Keratinocyte (primary cell): ENCODE results near the gene B3GALT2. TPM values are rescaled to one million over a fixed set of nuclear protein-coding genes. Genes with fewer than 3 reads are reported as not detected.

ENCODE experiments used
- DNase-seq: peaks from one replicate; pipeline ENCODE4 v3.0.0-alpha.2; 2011; ENCODE audit warnings: low read depth, missing footprints, low spot score
- FAIRE-seq: peaks from 2 replicates; lab custom pipeline; 2011; peaks lifted over from hg19 to GRCh38; lab: Jason Lieb, UNC
- H2AFZ ChIP-seq: 2 replicates; pipeline ENCODE4 v1.6.0; 2012; ENCODE audit warnings: low read length, control low read depth, inconsistent platforms; ENCODE audit not compliant: control insufficient read depth
- H3K27ac ChIP-seq: 2 replicates; pipeline ENCODE4 v1.5.1; 2011; ENCODE audit warnings: low read length; ENCODE audit not compliant: control insufficient read depth, insufficient read depth
- H3K27me3 ChIP-seq: 3 replicates; pipeline ENCODE4 v1.6.0; 2011; ENCODE audit warnings: low read length; ENCODE audit not compliant: control insufficient read depth, insufficient read depth; ENCODE audit errors: extremely low read depth
- H3K36me3 ChIP-seq, 2 experiments: 2 replicates in 1 of 2; 3 replicates in 1 of 2; pipeline ENCODE4 v1.5.1; 2011; ENCODE audit warnings: low read length in 2 of 2, mild to moderate bottlenecking in 1 of 2; ENCODE audit not compliant: control insufficient read depth in 2 of 2, insufficient read depth in 2 of 2; ENCODE audit errors: extremely low read depth in 1 of 2
- H3K4me1 ChIP-seq: 3 replicates; pipeline ENCODE4 v1.5.1; 2011; ENCODE audit warnings: low read length; ENCODE audit not compliant: control insufficient read depth, insufficient read depth; ENCODE audit errors: extremely low read depth
- H3K4me2 ChIP-seq: 3 replicates; pipeline ENCODE4 v1.6.0; 2011; ENCODE audit warnings: low read depth, low read length; ENCODE audit not compliant: control insufficient read depth, insufficient read depth; ENCODE audit errors: extremely low read depth
- H3K4me3 ChIP-seq, 3 experiments: fragments of 200-600 bp in 1 of 3; sonication (generic) in 1 of 3; 2 replicates in 2 of 3; 3 replicates in 1 of 3; pipeline ENCODE4 v1.5.1; 2011 to 2016; ENCODE audit warnings: low read length in 3 of 3, mild to moderate bottlenecking in 3 of 3, control low read depth in 2 of 3, inconsistent platforms in 1 of 3, low read depth in 1 of 3, mixed read lengths in 1 of 3, mixed run types in 1 of 3, moderate library complexity in 1 of 3; ENCODE audit not compliant: control insufficient read depth in 2 of 3, insufficient read depth in 2 of 3; ENCODE audit errors: extremely low read depth in 1 of 3
- H3K79me2 ChIP-seq: 2 replicates; pipeline ENCODE4 v1.6.0; 2012; ENCODE audit warnings: low read length; ENCODE audit not compliant: control insufficient read depth, insufficient read depth
- H3K9ac ChIP-seq: 3 replicates; pipeline ENCODE4 v1.6.0; 2011; ENCODE audit warnings: low read length; ENCODE audit not compliant: control insufficient read depth, insufficient read depth; ENCODE audit errors: extremely low read depth
- H3K9me1 ChIP-seq: 3 replicates; pipeline ENCODE4 v1.6.0; 2011; ENCODE audit warnings: low read length; ENCODE audit not compliant: control insufficient read depth, insufficient read depth; ENCODE audit errors: extremely low read depth
- H3K9me3 ChIP-seq: 2 replicates; pipeline ENCODE4 v1.5.1; 2012; ENCODE audit warnings: low read depth, low read length; ENCODE audit not compliant: control insufficient read depth
- H4K20me1 ChIP-seq: 3 replicates; pipeline ENCODE4 v1.6.0; 2011; ENCODE audit warnings: low read length; ENCODE audit not compliant: control insufficient read depth, insufficient read depth; ENCODE audit errors: extremely low read depth
- EZH2 ChIP-seq: IDR thresholded peaks from one replicate; pipeline ENCODE4 v1.6.1; 2012; ENCODE audit warnings: inconsistent platforms, mild to moderate bottlenecking, low read length, moderate library complexity
- dilution Hi-C: fragments of 300-500 bp; cut with MboI; formaldehyde crosslinking; loops from one replicate; pipeline ENCODE4 v1.7.0; 2020; ENCODE audit warnings: low sequenced_read_pairs; ENCODE audit not compliant: extremely low pct_ligation_motif_present
- polyA plus RNA-seq, 5 experiments: library from polyadenylated mRNA; depleted of rRNA in 3 of 5; stranded (reverse) in 3 of 5; stranded (forward) in 1 of 5; unstranded in 1 of 5; fragments of >200 nt; gene quantifications; 1 replicate in 1 of 5; 2 replicates in 3 of 5; 3 replicates in 1 of 5; pipeline versions ENCODE4 v1.2.1 to v1.2.3, GENCODE V29; 2011 to 2012; ENCODE audit warnings: missing spikeins in 2 of 5, low read depth in 1 of 5, low replicate concordance in 1 of 5
- small RNA-seq, 3 experiments: library from RNA; depleted of rRNA; stranded (forward); fragments of <200 nt; gene quantifications; one replicate each; pipeline ENCODE3, GENCODE V24; 2012; ENCODE audit warnings: low read depth in 3 of 3, low replicate concordance in 1 of 3; ENCODE audit not compliant: insufficient read length in 3 of 3
- TF ChIP-seq, protein P1 (sequence below), 3 experiments: IDR thresholded peaks in 1 of 3; conservative IDR thresholded peaks in 1 of 3; optimal IDR thresholded peaks in 1 of 3; 2 replicates in 2 of 3; 3 replicates in 1 of 3; pipeline versions ENCODE3 to v1.5.1; 2011; ENCODE audit warnings: low read length in 3 of 3, mild to moderate bottlenecking in 3 of 3, moderate library complexity in 2 of 3, control low read depth in 1 of 3, inconsistent platforms in 1 of 3; ENCODE audit not compliant: insufficient read depth in 2 of 3; ENCODE audit errors: extremely low read depth in 1 of 3

Gene B3GALT2
- polyA plus RNA-seq, 1 donor (not counting 4 experiments of a cell fraction or from before 2014, with no cell fraction given): not detected

DNA sequence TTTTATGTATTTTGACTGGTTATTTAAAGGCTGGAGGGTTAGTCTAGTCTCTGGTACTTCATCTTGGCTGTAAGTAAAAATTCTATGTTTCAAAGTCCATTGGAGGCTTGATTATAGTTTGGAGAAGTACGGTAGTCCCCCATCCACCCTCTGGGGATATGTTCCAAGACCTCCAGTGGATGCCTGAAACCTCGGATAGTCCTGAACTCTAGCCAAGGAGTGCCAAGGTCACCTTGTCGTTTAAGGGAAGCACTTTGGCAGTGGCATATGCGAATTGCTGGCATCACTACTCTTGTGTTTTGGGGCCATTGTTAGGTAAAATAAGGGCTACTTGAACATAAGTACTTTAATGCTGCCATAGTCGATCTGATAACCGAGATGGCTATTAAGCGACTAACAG lies 46.2 kb downstream of the B3GALT2 start:
- DNase-seq (no peak), FAIRE-seq (no peak)
- no peak overlapping the region for H3K4me2 ChIP-seq
- no peaks in the 10 kb centered on the region for H3K27me3 ChIP-seq
- H3K9me1 ChIP-seq: no peaks in the 10 kb centered on the region
- no peak overlapping the region for H3K27ac ChIP-seq
- dilution Hi-C loops: no loop called here
- no peak overlapping the region for H3K9ac ChIP-seq
- no peak overlapping the region for H2AFZ ChIP-seq
- peaks cover 1 to 16% of the 10 kb centered on the region in 2 experiments for H3K36me3 ChIP-seq
- H3K79me2 ChIP-seq: peaks cover 18% of the 10 kb centered on the region
- H3K9me3 ChIP-seq: no peaks in the 10 kb centered on the region
- H3K4me1 ChIP-seq: no peaks in the 10 kb centered on the region
- H4K20me1 ChIP-seq: no peaks in the 10 kb centered on the region
- no peak overlapping the region for H3K4me3 ChIP-seq
- TF ChIP-seq EZH2: no peak
- TF ChIP-seq, protein P1, sequence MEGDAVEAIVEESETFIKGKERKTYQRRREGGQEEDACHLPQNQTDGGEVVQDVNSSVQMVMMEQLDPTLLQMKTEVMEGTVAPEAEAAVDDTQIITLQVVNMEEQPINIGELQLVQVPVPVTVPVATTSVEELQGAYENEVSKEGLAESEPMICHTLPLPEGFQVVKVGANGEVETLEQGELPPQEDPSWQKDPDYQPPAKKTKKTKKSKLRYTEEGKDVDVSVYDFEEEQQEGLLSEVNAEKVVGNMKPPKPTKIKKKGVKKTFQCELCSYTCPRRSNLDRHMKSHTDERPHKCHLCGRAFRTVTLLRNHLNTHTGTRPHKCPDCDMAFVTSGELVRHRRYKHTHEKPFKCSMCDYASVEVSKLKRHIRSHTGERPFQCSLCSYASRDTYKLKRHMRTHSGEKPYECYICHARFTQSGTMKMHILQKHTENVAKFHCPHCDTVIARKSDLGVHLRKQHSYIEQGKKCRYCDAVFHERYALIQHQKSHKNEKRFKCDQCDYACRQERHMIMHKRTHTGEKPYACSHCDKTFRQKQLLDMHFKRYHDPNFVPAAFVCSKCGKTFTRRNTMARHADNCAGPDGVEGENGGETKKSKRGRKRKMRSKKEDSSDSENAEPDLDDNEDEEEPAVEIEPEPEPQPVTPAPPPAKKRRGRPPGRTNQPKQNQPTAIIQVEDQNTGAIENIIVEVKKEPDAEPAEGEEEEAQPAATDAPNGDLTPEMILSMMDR (optimal IDR thresholded peaks at IDR 0.05 in 1 of 3, IDR thresholded peaks at IDR 0.05 in 1 of 3, conservative IDR thresholded peaks at IDR 0.05 in 1 of 3; ENCODE audit: extremely low read depth in 1 of 3, insufficient read depth in 2 of 3, low read length in 3 of 3): no peak

DNA sequence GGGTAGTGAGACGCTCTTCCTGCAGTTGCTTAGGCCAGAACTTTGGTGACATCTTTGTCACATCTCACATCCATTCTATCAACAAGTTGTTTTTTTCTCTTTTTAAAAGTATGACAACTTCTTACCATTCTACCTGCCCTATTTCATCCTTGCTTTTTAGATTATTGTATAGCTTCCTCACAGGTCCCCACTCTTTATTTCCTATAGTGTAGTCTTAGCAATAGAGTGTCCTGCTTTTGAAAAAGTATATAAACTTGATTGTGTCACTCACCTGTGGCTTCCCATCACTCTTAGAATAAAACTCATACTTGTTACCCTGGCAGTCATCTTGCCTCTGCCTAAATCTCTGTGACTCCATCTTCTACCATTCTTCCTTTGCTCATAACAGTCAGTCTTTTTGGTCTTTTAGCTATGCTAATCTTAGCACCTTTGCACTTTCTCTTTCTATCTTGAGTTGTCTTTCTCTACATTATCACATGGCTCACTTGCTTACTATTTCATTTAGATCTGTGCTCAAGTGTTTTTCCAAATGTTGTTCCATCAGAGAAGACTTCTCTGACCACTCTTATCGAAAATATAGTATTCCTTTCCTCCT lies 55.0 kb downstream of the B3GALT2 start:
- no peaks in the 10 kb centered on the region for H4K20me1 ChIP-seq
- H3K79me2 ChIP-seq: peaks cover 58% of the 10 kb centered on the region

More for the DNA sequence above, 55.0 kb downstream of the B3GALT2 start:
- no peak for TF ChIP-seq EZH2
- TF ChIP-seq, protein P1 (optimal IDR thresholded peaks at IDR 0.05 in 1 of 3, IDR thresholded peaks at IDR 0.05 in 1 of 3, conservative IDR thresholded peaks at IDR 0.05 in 1 of 3; ENCODE audit: extremely low read depth in 1 of 3, insufficient read depth in 2 of 3, low read length in 3 of 3): no peak
- Histone ChIP-seq H2AFZ (no peak overlapping the region), H3K9ac (no peak overlapping the region), H3K4me2 (no peak overlapping the region), H3K4me1 (no peaks in the 10 kb centered on the region), H3K36me3 (peaks cover 8 to 31% of the 10 kb centered on the region in 2 experiments), H3K9me3 (no peaks in the 10 kb centered on the region), H3K27ac (no peak overlapping the region), H3K4me3 (no peak overlapping the region), H3K9me1 (no peaks in the 10 kb centered on the region), H3K27me3 (no peaks in the 10 kb centered on the region)
- no peak for FAIRE-seq
- no peak for DNase-seq
- dilution Hi-C loops: no loop called here

Small RNAs within 50 kb of the gene (small RNA-seq; reads per million reads assigned to genes)
- 0 to 1.7 (median 1.0) reads per million in 3 experiments for gene MIR1278

Other genes with a start within 250 kb of the B3GALT2 start
- gene UCHL5, start 127.3 kb downstream of the B3GALT2 start, polyA plus RNA-seq: 26.5 to 53.7 TPM (median 34.0 TPM) in 3 replicates
- gene RO60, start 127.0 kb downstream of the B3GALT2 start, polyA plus RNA-seq: 22.0 to 27.1 TPM (median 25.6 TPM) in 3 replicates
- gene GLRX2, start 81.2 kb downstream of the B3GALT2 start, polyA plus RNA-seq: 13.3 to 29.2 TPM (median 13.4 TPM) in 3 replicates
- 27.2 to 45.3 TPM (median 42.1 TPM) in 3 replicates for gene CDC73, start 64.6 kb downstream of the B3GALT2 start, polyA plus RNA-seq